Neuronal stem cell (in vitro differentiated cells): Measurements from ENCODE around the gene CUTA.

Experiments
- DNase-seq: peaks from one replicate; pipeline ENCODE4 v3.0.0-alpha.2; 2013; ENCODE audit warnings: low spot score
- H2AFZ ChIP-seq: one replicate; pipeline ENCODE4 v1.6.1; 2013; ENCODE audit warnings: mild to moderate bottlenecking, low read length, inconsistent platforms
- H2AK5ac ChIP-seq: 2 replicates; pipeline ENCODE4 v1.6.1; 2013; ENCODE audit warnings: low read depth, mild to moderate bottlenecking, inconsistent platforms, low read length, moderate library complexity, mixed read lengths
- H2BK120ac ChIP-seq: 2 replicates; pipeline ENCODE4 v1.6.1; 2013; ENCODE audit warnings: low read depth, mild to moderate bottlenecking, inconsistent platforms, low read length, moderate library complexity, mixed read lengths
- H2BK12ac ChIP-seq: one replicate; pipeline ENCODE4 v1.6.1; 2013; ENCODE audit warnings: low read length, inconsistent platforms
- H2BK15ac ChIP-seq: 2 replicates; pipeline ENCODE4 v1.6.1; 2013; ENCODE audit warnings: mild to moderate bottlenecking, low read length, inconsistent platforms, mixed read lengths
- H2BK5ac ChIP-seq: one replicate; pipeline ENCODE4 v1.6.1; 2013; ENCODE audit warnings: inconsistent platforms, mild to moderate bottlenecking, low read length, moderate library complexity
- H3K14ac ChIP-seq: one replicate; pipeline ENCODE4 v1.6.1; 2013; ENCODE audit warnings: low read length, inconsistent platforms
- H3K18ac ChIP-seq: 2 replicates; pipeline ENCODE4 v1.6.1; 2013; ENCODE audit warnings: low read length, inconsistent platforms
- H3K23ac ChIP-seq: 2 replicates; pipeline ENCODE4 v1.6.1; 2013; ENCODE audit warnings: low read depth, mild to moderate bottlenecking, mixed read lengths, low read length, inconsistent platforms; ENCODE audit not compliant: poor library complexity
- H3K27ac ChIP-seq: replicated peaks from 3 replicates; pipeline ENCODE4 v1.5.1; 2013; ENCODE audit warnings: low read length, inconsistent platforms
- H3K27me3 ChIP-seq, 3 experiments: 2 replicates each; pipeline ENCODE4 v1.6.1; 2013; ENCODE audit warnings: low read length in 3 of 3, mild to moderate bottlenecking in 2 of 3, inconsistent platforms in 1 of 3, low read depth in 1 of 3, mixed read lengths in 1 of 3, moderate library complexity in 1 of 3; ENCODE audit not compliant: control insufficient read depth in 3 of 3, insufficient read depth in 3 of 3
- H3K36me3 ChIP-seq, 2 donors: replicated peaks in 1 of 2; 2 replicates each; pipeline ENCODE4 v1.6.1; 2013; ENCODE audit warnings: low read length in 2 of 2; ENCODE audit not compliant: control insufficient read depth in 2 of 2, insufficient read depth in 2 of 2
- H3K4ac ChIP-seq: 2 replicates; pipeline ENCODE4 v1.6.1; 2013; ENCODE audit warnings: inconsistent platforms, mild to moderate bottlenecking, low read length, moderate library complexity
- H3K4me1 ChIP-seq, 2 donors: 1 replicate in 1 of 2; 2 replicates in 1 of 2; pipeline ENCODE4 v1.6.1; 2013; ENCODE audit warnings: low read length in 2 of 2, low read depth in 1 of 2; ENCODE audit not compliant: control insufficient read depth in 2 of 2, insufficient read depth in 1 of 2
- H3K4me2 ChIP-seq: one replicate; pipeline ENCODE4 v1.6.1; 2013; ENCODE audit warnings: mild to moderate bottlenecking, low read length, inconsistent platforms; ENCODE audit not compliant: insufficient read depth, poor library complexity, severe bottlenecking
- H3K4me3 ChIP-seq, 2 donors: 2 replicates each; pipeline ENCODE4 v1.5.1; 2013; ENCODE audit warnings: low read length in 2 of 2, mild to moderate bottlenecking in 2 of 2, inconsistent platforms in 1 of 2, moderate library complexity in 1 of 2
- H3K79me1 ChIP-seq: one replicate; pipeline ENCODE4 v1.6.1; 2013; ENCODE audit warnings: low read depth, mild to moderate bottlenecking, inconsistent platforms, low read length, moderate library complexity
- H3K9ac ChIP-seq: one replicate; pipeline ENCODE4 v1.6.1; 2013; ENCODE audit warnings: mild to moderate bottlenecking, low read depth, low read length, inconsistent platforms; ENCODE audit not compliant: poor library complexity
- H3K9me3 ChIP-seq, 2 donors: replicated peaks in 1 of 2; 2 replicates each; pipeline versions ENCODE3 to v1.6.1; 2013; ENCODE audit warnings: low read length in 2 of 2, mild to moderate bottlenecking in 2 of 2, inconsistent platforms in 1 of 2, low read depth in 1 of 2, mixed read lengths in 1 of 2, moderate library complexity in 1 of 2; ENCODE audit not compliant: control insufficient read depth in 2 of 2, insufficient read depth in 1 of 2
- H4K8ac ChIP-seq: one replicate; pipeline ENCODE4 v1.6.1; 2013; ENCODE audit warnings: low read depth, mild to moderate bottlenecking, inconsistent platforms, low read length, moderate library complexity
- H4K91ac ChIP-seq: one replicate; pipeline ENCODE4 v1.6.1; 2013; ENCODE audit warnings: low read length, low read depth, mild to moderate bottlenecking, inconsistent platforms; ENCODE audit not compliant: poor library complexity
- WGBS, 2 donors: extraction: QIAGEN DNeasy Blood & Tissue Kit; methylation state at CpG; one replicate each; pipeline ENCODE4 v1.1.7; 2013; ENCODE audit warnings: missing lambda C conversion rate in 2 of 2, mixed read lengths in 1 of 2; ENCODE audit not compliant: insufficient read length in 2 of 2, insufficient replicate concordance in 1 of 2; ENCODE audit errors: extremely low coverage in 2 of 2; 5-methylcytosine and 5-hydroxymethylcytosine counted together

CUTA gene

DNA sequence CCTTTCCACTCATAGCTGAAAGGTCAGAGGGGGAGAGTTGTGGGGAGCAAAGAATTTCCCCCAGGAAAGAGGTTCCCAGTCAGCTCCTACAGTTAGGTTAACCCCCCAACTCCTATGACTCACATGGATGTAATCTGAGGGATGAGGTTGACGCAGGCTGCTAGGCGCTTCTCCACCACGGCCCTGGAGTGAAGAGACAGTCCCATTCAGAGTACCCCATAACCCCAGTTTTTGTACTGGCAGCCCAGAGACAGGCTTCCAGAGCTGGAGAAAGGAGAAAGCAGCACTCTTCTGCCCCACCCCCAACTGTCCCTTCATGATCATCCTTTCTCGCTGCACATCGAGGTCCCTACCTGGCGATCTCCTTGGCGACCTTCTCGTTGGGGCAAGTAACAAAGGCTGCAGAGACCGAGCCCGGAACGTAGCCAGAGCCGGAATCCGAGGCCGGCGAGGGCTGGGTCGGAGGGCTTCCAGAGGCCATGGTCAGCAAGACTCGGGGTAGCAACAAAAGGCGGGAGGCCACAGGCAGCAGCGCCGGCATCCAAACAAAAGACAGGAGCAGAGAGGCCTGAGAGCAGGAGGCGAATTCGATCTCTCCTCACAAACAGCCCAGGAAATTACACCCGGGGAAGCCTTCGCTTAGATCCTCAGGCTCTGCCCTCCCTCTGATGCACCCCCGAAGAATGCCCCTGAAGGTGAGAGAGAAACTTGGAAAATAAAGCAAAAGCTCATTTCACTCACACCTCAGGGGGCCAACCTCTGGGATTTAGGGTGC lies 592 bp downstream of the CUTA start:
- Histone ChIP-seq H3K4me3 (peak overlapping the region; percentile 80 to 86), H4K91ac (no peak overlapping the region), H2AFZ (peak overlapping the region; percentile 91), H3K23ac (peak overlapping the region; percentile 82), H4K8ac (no peak overlapping the region), H3K9ac (peak overlapping the region; percentile 14), H3K79me1 (no peaks in the 10 kb centered on the region), H3K36me3 (peaks cover 35 to 53% of the 10 kb centered on the region in 2 donors), H3K18ac (peak overlapping the region; percentile 58), H3K9me3 (no peaks in the 10 kb centered on the region), H3K14ac (no peak overlapping the region), H2BK12ac (no peak overlapping the region), H2AK5ac (peak overlapping the region; percentile 89), H3K27ac (peak overlapping the region; percentile 89), H3K27me3 (no peaks in the 10 kb centered on the region), H2BK5ac (peak overlapping the region; percentile 80), H3K4me2 (peak overlapping the region; percentile 83), H2BK15ac (no peak overlapping the region), H2BK120ac (peak overlapping the region; percentile 35), H3K4ac (no peak overlapping the region), H3K4me1 (peaks cover 24 to 29% of the 10 kb centered on the region in 2 donors)
- no CpG with 5 or more reads among the region's 25 CpGs for WGBS, 2 donors
- no peak for DNase-seq

DNA sequence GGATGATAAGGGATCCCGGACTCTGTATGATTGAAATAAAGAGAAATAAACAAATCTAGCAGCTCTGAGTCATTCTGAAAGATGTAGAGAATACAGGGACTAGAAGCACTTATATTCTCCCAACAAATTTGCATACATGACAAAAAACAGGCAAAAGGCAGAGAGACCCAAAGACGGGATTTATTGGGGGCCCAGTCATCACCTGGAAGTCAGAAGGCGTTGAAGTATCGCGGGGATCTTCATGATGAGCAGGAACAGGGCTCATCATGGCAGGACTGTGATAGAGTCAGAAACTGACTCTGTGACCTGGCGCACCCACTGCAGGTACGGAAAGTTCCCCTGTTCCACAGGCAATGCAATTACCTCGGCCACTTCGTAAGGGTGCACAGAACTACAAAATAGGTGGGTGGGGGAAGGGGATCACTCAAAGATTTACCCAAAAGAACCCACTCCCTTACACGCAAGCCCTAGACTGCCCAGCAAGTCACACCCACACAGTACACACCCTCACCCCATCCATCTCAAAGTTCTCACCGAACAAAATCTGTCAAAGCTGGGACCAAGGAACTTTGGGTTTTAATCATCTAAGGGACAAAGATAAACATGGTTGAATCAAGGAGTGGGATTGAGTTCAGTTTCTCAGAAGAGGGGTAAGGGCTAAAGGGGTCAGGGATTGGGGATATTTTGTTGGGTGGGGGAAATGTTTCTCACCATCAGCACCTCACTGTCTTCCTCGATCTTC lies 1.4 kb downstream of the CUTA start:
- Histone ChIP-seq H3K4me3 (peak overlapping the region; percentile 80 to 86), H2BK120ac (no peak overlapping the region), H3K14ac (no peak overlapping the region), H3K23ac (no peak overlapping the region), H3K27ac (no peak overlapping the region), H3K27me3 (no peaks in the 10 kb centered on the region), H2BK15ac (no peak overlapping the region), H3K18ac (no peak overlapping the region), H3K4me2 (peak overlapping the region; percentile 83), H3K4ac (no peak overlapping the region), H2BK12ac (no peak overlapping the region), H3K36me3 (peaks cover 36 to 51% of the 10 kb centered on the region in 2 donors), H3K9me3 (no peaks in the 10 kb centered on the region), H3K79me1 (no peaks in the 10 kb centered on the region), H2AK5ac (no peak overlapping the region), H3K4me1 (peaks cover 22 to 32% of the 10 kb centered on the region in 2 donors), H2BK5ac (no peak overlapping the region), H3K9ac (no peak overlapping the region), H4K8ac (no peak overlapping the region), H4K91ac (no peak overlapping the region), H2AFZ (no peak overlapping the region)
- DNase-seq, result no peak
- WGBS, 2 donors, result no CpG with 5 or more reads among the region's 12 CpGs

DNA sequence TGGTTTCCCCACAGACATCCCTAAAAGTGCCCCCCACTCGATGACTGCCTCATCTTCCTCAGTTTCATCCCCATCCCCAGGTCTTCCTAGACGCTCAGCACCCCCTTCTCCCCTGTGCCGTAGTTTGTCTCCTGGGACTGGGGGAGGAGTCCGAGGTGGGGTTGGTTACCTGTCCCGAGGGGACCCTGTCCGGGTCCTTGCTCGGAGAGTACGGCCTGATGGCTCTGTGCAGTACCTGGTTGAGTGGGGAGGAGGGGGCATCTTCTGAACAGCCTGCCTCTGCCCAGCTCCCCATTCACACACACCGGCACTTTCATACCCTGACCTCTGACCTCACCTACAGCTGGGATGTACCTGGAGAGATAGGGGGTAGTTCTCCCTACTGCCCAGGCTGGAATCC lies 2.1 kb downstream of the CUTA start:
- no peaks in the 10 kb centered on the region for H3K27me3 ChIP-seq
- H4K91ac ChIP-seq, result no peak overlapping the region
- WGBS, 2 donors, result no CpG with 5 or more reads among the region's 9 CpGs

More for the DNA sequence above, 2.1 kb downstream of the CUTA start:
- Histone ChIP-seq H3K23ac (no peak overlapping the region), H2BK5ac (no peak overlapping the region), H3K18ac (no peak overlapping the region), H3K4me3 (peak overlapping the region; percentile 10 to 80), H3K36me3 (peaks cover 36 to 51% of the 10 kb centered on the region in 2 donors), H2AFZ (no peak overlapping the region), H3K79me1 (no peaks in the 10 kb centered on the region), H2BK12ac (no peak overlapping the region), H3K27ac (no peak overlapping the region), H3K9ac (no peak overlapping the region), H4K8ac (no peak overlapping the region), H3K9me3 (no peaks in the 10 kb centered on the region), H2BK15ac (no peak overlapping the region), H2AK5ac (no peak overlapping the region), H3K4me2 (peak overlapping the region; percentile 11), H2BK120ac (no peak overlapping the region), H3K4ac (no peak overlapping the region), H3K4me1 (peaks cover 18 to 26% of the 10 kb centered on the region in 2 donors), H3K14ac (no peak overlapping the region)
- no peak for DNase-seq
